HFF-Myc (cell line): ENCODE results near the gene ACVR1.
"Not testable (repeated sequence)": the region's sequence is repeated elsewhere in the genome, so short reads cannot be mapped to it uniquely, and the experiment has no call there.

Experiments used
- DNase-seq: peaks from one replicate; pipeline ENCODE4 v3.0.0-alpha.2; 2011; ENCODE audit warnings: low read depth; ENCODE audit errors: extremely low read depth
- H3K4me3 ChIP-seq: replicated peaks from 2 replicates; pipeline ENCODE4 v1.5.1; 2011; ENCODE audit warnings: low read depth, mild to moderate bottlenecking, control low read depth, low read length
- TF ChIP-seq, protein P1 (sequence below): IDR thresholded peaks from 2 replicates; pipeline ENCODE4 v1.5.1; 2012; ENCODE audit warnings: mild to moderate bottlenecking, low read depth, low read length, control low read depth; ENCODE audit errors: missing control alignments

The ACVR1 gene

DNA sequence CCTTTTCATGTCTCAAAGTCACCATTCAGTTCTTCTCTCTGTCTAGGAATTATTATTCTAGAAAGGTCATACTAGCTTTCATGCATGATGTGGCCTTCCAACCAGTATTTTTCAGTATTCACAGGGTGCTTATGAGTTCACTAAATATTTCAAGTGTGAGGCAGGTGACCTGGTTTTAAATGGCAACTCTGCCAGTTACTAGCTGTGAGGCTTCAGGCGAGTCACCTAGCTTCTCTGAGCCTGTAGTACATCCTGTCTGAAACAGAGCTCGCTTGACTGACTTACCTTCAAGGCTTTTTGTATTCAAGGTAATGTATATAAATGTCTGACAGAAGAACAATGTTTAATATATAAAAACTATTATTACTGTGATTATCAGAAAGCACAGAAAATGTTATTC lies 19.4 kb upstream of the ACVR1 start:
- TF ChIP-seq, protein P1, sequence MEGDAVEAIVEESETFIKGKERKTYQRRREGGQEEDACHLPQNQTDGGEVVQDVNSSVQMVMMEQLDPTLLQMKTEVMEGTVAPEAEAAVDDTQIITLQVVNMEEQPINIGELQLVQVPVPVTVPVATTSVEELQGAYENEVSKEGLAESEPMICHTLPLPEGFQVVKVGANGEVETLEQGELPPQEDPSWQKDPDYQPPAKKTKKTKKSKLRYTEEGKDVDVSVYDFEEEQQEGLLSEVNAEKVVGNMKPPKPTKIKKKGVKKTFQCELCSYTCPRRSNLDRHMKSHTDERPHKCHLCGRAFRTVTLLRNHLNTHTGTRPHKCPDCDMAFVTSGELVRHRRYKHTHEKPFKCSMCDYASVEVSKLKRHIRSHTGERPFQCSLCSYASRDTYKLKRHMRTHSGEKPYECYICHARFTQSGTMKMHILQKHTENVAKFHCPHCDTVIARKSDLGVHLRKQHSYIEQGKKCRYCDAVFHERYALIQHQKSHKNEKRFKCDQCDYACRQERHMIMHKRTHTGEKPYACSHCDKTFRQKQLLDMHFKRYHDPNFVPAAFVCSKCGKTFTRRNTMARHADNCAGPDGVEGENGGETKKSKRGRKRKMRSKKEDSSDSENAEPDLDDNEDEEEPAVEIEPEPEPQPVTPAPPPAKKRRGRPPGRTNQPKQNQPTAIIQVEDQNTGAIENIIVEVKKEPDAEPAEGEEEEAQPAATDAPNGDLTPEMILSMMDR = no peak
- H3K4me3 ChIP-seq = peak overlapping the region; percentile 27
- DNase-seq = no peak

DNA sequence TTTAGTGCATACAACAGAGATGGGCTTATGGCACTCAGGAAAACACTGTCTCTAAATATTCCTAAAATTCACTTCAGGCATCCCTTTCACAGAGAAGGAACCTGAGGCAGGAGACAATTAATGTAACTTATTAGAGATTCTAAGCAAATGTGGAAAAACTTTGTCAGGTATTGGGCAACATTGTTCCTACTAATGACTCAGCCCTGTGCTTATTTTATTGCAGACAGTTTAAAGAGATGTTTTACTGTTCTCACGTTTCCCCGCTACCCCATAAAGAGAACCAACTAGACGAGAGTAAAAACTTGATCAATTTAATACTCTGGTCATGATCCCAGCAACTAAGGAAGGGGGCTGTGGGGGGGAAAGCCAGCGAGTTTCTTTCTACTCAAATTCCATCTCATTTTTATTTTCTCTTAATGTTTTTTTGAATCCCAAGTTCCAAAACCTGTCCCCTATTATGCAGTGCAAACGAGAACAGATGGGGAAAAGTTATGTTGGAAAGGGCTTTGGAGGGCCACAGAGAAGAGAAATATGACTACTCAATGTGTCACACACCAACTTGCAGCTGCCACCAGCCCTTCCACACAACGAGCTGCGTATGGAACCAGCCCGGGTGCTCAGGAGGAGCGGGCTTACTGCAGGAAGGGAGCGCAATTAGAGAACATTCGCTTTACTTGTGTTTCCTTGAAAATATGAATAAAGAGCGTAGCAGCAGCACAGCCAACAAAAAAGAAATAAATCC lies 18.7 kb upstream of the ACVR1 start:
- TF ChIP-seq, protein P1 = no peak
- peak overlapping the region; percentile 27 for H3K4me3 ChIP-seq
- peak; percentile 48 for DNase-seq

DNA sequence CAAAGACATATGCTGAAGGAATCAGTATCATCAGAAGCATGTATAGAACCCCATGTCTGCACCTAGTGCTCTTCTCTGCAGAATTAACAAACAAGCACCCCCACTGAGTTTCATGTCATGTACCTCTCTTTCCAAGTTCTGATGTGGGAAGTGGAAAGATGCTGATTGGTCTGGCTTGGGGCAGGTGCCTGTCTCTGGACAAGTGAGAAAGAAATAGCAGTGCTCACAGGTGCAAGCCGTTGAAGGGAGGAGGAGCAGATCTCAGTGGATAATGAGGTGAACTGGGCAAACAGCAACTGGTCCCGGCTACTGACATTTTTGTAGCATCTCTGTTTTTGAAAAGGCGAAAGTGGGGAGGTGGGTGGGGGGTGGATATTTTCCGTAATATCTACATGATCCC lies 17.5 kb upstream of the ACVR1 start:
- no peak overlapping the region for H3K4me3 ChIP-seq
- TF ChIP-seq, protein P1 = no peak
- DNase-seq = no peak

DNA sequence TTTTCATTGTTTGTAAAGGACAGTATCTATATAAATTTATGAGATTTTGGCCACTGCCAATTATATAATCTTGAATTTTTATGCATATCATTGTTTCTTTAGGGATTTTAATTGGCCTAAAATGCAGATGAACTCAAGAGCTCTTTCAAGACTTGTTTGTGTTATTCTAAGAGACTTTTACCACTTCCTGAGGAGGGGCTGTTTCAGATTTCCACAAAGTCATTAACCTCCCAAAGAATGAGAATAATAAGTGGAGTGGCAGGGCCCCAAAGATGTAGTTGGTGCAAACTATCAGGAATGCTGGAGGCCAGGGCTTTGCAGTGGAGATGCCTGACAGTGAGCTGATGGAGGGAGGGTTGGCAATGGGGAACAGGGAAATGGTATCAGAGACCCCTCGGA lies 15.5 kb upstream of the ACVR1 start:
- H3K4me3 ChIP-seq = no peak overlapping the region
- DNase-seq = no peak
- TF ChIP-seq, protein P1 = no peak

DNA sequence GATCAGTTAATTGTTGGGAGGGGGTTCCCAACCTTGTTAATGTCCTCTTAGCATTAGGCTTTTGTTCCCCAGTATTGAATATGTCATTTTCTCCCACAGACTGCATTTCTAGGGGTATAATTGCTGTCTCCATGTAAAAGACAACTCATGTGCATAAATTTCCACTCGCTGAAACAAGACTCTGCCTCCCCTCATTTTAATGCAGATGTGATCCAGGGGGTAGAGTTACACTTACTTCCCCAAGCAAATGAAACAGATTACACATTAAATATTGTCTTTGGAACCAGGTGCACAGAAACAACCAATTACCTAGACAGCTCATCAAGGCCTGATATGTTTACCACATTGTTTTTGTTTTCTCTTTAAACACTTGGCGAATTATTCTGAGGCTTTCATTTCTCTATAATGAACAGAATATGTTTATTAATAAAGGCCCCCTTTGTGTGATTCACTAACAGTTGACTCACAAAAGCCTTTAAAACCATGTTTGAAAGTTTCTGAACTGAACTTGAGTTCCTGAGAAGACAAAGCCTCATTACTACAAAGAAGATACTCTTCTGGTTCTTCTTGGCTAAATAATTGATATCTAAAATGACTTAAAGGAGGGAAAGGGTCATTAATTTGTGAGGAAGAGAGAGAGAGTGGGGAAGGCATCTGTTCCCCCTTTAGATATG lies 15.0 kb upstream of the ACVR1 start:
- no peak overlapping the region for H3K4me3 ChIP-seq
- TF ChIP-seq, protein P1 = no peak
- no peak for DNase-seq

DNA sequence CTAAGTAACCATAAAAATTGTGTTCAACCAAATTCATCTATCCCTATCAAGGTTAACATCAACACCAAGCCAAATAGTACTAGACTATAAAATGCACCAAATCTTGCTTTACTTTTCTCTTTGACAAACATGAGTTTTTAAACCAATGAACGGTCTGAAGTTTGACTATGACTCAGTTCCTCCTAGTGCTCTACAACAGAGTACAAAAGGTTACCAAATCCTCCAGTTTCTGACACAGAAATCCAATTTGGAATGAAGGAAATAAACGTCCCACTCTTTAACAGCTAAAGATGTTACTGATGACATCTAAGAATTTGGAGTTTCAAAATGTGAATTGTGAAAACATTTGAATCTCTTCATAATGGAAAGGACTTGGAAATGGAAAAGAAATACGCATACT lies 11.8 kb upstream of the ACVR1 start:
- TF ChIP-seq, protein P1 = no peak
- no peak overlapping the region for H3K4me3 ChIP-seq

DNA sequence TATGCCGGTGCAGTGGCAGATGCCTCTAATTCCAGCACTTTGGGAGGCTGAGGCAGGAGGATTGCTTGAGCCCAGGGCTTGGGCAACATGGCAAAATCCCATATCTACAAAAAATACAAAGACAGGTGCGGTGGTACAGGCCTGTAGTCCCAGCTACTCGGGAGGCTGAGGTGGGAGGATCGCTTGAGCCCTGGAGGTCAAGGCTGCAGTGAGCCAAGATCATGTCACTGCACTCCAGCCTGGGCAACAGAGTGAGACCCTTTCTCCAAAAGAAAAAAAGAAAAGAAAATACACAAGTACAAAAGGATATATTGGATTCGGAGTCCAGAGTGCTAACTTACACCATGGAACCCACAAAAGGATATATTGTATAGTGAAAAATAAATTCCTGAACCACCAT lies 8.4 kb upstream of the ACVR1 start:
- not testable (repeated sequence) for H3K4me3 ChIP-seq

More for the DNA sequence above, 11.8 kb upstream of the ACVR1 start:
- no peak for DNase-seq

More for the DNA sequence above, 8.4 kb upstream of the ACVR1 start:
- not testable (repeated sequence) for DNase-seq
